Transverse colon (tissue), 4 donors: Measurements from ENCODE around the gene SELENON.

Experiments
- EP300 ChIP-seq: sonication (generic); formaldehyde crosslinking; IDR thresholded peaks from one replicate; pipeline ENCODE4 v1.6.1; 2017; ENCODE audit warnings: antibody characterized with exemption, low read depth
- POLR2A ChIP-seq: fragments of 450-650 bp; IDR thresholded peaks from one replicate; pipeline ENCODE4 v1.6.1; 2016; ENCODE audit warnings: antibody characterized with exemption, mild to moderate bottlenecking, moderate library complexity
- POLR2AphosphoS5 ChIP-seq, 3 donors: sonication (generic); formaldehyde crosslinking; IDR thresholded peaks; one replicate each; pipeline ENCODE4 v1.6.1; 2016; ENCODE audit warnings: antibody characterized with exemption in 3 of 3
- TF ChIP-seq, protein P1 (sequence below), 5 experiments: fragments of 200-600 bp in 3 of 5; fragments of 450-650 bp in 2 of 5; sonication (generic) in 3 of 5; IDR thresholded peaks; 1 replicate in 2 of 5; 2 replicates in 3 of 5; pipeline ENCODE4 v1.5.1; 2016 to 2017; ENCODE audit warnings: antibody characterized with exemption in 5 of 5, inconsistent platforms in 3 of 5, mild to moderate bottlenecking in 2 of 5, moderate library complexity in 1 of 5

DNA sequence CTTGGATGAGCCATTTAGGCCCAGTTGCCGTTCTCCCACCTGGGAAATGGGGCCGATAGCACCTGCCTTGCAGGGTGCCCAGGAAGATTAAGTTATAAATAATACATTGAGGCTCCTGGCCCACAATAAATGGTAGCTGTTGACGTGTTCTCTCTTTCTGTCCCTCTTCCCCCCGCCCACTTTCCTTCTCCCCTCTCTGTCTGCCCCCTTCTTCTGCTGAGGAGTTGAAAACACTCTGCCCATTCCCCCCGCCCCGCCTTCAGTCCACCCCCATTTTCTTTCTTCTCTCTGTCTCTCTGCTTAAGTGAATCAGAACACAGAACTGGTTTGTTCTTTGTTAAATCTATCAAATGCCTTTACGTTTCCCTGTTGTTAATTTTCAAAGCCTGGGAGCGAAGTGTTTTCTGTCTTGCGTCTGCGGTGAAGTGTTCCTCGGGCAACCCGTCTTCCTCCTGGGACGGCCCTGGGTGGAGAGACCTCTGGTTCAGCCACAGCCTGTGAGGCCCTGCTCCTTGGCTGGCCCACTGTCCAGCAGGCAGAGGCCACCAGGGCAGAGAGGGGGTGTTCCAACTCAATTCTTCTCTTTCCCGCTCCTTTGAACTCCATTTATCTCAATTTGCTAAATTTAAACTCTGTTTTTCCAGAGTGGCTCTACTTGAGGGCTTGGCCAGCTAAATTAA, 29.3 kb upstream of the SELENON start:
- TF ChIP-seq POLR2AphosphoS5 (IDR thresholded peaks at IDR 0.05) (no peak), POLR2A (no peak), EP300 (no peak)
- TF ChIP-seq, protein P1, sequence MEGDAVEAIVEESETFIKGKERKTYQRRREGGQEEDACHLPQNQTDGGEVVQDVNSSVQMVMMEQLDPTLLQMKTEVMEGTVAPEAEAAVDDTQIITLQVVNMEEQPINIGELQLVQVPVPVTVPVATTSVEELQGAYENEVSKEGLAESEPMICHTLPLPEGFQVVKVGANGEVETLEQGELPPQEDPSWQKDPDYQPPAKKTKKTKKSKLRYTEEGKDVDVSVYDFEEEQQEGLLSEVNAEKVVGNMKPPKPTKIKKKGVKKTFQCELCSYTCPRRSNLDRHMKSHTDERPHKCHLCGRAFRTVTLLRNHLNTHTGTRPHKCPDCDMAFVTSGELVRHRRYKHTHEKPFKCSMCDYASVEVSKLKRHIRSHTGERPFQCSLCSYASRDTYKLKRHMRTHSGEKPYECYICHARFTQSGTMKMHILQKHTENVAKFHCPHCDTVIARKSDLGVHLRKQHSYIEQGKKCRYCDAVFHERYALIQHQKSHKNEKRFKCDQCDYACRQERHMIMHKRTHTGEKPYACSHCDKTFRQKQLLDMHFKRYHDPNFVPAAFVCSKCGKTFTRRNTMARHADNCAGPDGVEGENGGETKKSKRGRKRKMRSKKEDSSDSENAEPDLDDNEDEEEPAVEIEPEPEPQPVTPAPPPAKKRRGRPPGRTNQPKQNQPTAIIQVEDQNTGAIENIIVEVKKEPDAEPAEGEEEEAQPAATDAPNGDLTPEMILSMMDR (IDR thresholded peaks at IDR 0.05): no peak
